Measurements from ENCODE around the gene SVIL. TPM values are rescaled to one million over a fixed set of nuclear protein-coding genes. Genes with fewer than 3 reads are reported as not detected.

The SVIL gene
- total and polyA plus RNA-seq, 2 experiments from 2014 or later: 252 to 412 TPM

GRCh38 chr10:29534590-29534989 lies 100.2 kb downstream of the SVIL start:
- H3K4me1 ChIP-seq (ENCODE audit: low read depth): peaks cover 34% of the 10 kb centered on the region
- no peak overlapping the region for H3K4me3 ChIP-seq
- peaks cover 41% of the 10 kb centered on the region for H3K36me3 ChIP-seq
- no peak for TF ChIP-seq CTCF (IDR thresholded peaks at IDR 0.05; ENCODE audit: low read depth, low read length)
- H3K27ac ChIP-seq: peak overlapping the region; percentile 80
- no peak for DNase-seq (ENCODE audit: low read depth in 1 of 2, low spot score in 1 of 2)
- no peaks in the 10 kb centered on the region for H3K9me3 ChIP-seq (ENCODE audit: low read depth)
- H3K27me3 ChIP-seq: no peaks in the 10 kb centered on the region

GRCh38 chr10:29533696-29534285 lies 101.0 kb downstream of the SVIL start:
- Histone ChIP-seq H3K4me3 (no peak overlapping the region), H3K9me3 (ENCODE audit: low read depth) (no peaks in the 10 kb centered on the region), H3K36me3 (peaks cover 47% of the 10 kb centered on the region), H3K27ac (peak overlapping the region; percentile 49), H3K4me1 (ENCODE audit: low read depth) (peaks cover 34% of the 10 kb centered on the region), H3K27me3 (no peaks in the 10 kb centered on the region)
- DNase-seq (ENCODE audit: low read depth in 1 of 2, low spot score in 1 of 2): no peak
- TF ChIP-seq CTCF (IDR thresholded peaks at IDR 0.05; ENCODE audit: low read depth, low read length): no peak

GRCh38 chr10:29533046-29533445 lies 101.7 kb downstream of the SVIL start:
- Histone ChIP-seq H3K4me1 (ENCODE audit: low read depth) (peaks cover 33% of the 10 kb centered on the region), H3K36me3 (peaks cover 48% of the 10 kb centered on the region), H3K27ac (peak overlapping the region; percentile 0), H3K4me3 (no peak overlapping the region), H3K27me3 (no peaks in the 10 kb centered on the region), H3K9me3 (ENCODE audit: low read depth) (no peaks in the 10 kb centered on the region)
- no peak for DNase-seq (ENCODE audit: low read depth in 1 of 2, low spot score in 1 of 2)
- TF ChIP-seq CTCF (IDR thresholded peaks at IDR 0.05; ENCODE audit: low read depth, low read length): no peak

GRCh38 chr10:29532256-29532878 lies 102.4 kb downstream of the SVIL start:
- Histone ChIP-seq H3K36me3 (peaks cover 49% of the 10 kb centered on the region), H3K27ac (peak overlapping the region; percentile 0), H3K27me3 (no peaks in the 10 kb centered on the region), H3K9me3 (ENCODE audit: low read depth) (no peaks in the 10 kb centered on the region), H3K4me1 (ENCODE audit: low read depth) (peaks cover 28% of the 10 kb centered on the region), H3K4me3 (no peak overlapping the region)
- TF ChIP-seq CTCF (IDR thresholded peaks at IDR 0.05; ENCODE audit: low read depth, low read length): no peak
- DNase-seq (ENCODE audit: low read depth in 1 of 2, low spot score in 1 of 2): no peak

GRCh38 chr10:29530112-29530976 lies 104.4 kb downstream of the SVIL start:
- no peak for DNase-seq (ENCODE audit: low read depth in 1 of 2, low spot score in 1 of 2)
- H3K27me3 ChIP-seq: no peaks in the 10 kb centered on the region
- H3K36me3 ChIP-seq: peaks cover 65% of the 10 kb centered on the region
- TF ChIP-seq CTCF (IDR thresholded peaks at IDR 0.05; ENCODE audit: low read depth, low read length): no peak
- H3K4me1 ChIP-seq (ENCODE audit: low read depth): peaks cover 8% of the 10 kb centered on the region
- H3K27ac ChIP-seq: no peak overlapping the region
- H3K4me3 ChIP-seq: no peak overlapping the region
- no peaks in the 10 kb centered on the region for H3K9me3 ChIP-seq (ENCODE audit: low read depth)
